Panc1 (cell line): ENCODE measurements around the gene NXPH4. TPM values are rescaled to one million over a fixed set of nuclear protein-coding genes. Genes with fewer than 3 reads are reported as not detected.

ENCODE experiments used
- ATAC-seq: fragments of 200-7000 bp; cut with Tn5 transposase; 2 replicates; pipeline ENCODE4 v1.9.1; 2020; ENCODE audit warnings: mild to moderate bottlenecking, moderate library complexity
- BruUV-seq: library from RNA; stranded (reverse); fragments of 400-500 nt; replicated peaks from 2 replicates; lab custom pipeline; 2021; lab: Mats Ljungman, UMichigan
- CTCF ChIA-PET: fragments of 300-600 bp; sonication (Branson Sonifier 250); formaldehyde crosslinking; loops from one replicate; lab custom pipeline; 2022; ENCODE audit warnings: antibody characterized with exemption; lab: Charles Lee
- POLR2A ChIA-PET: fragments of 300-600 bp; sonication (Branson Sonifier 250); formaldehyde crosslinking; loops from one replicate; lab custom pipeline; 2022; ENCODE audit warnings: antibody characterized with exemption; lab: Charles Lee
- DNase-seq: peaks from one replicate; pipeline ENCODE4 v3.0.0-alpha.2; 2010; ENCODE audit warnings: low read depth, low spot score
- H3K27ac ChIP-seq: 2 replicates; pipeline ENCODE4 v1.5.1; 2011; ENCODE audit warnings: mild to moderate bottlenecking, low read length, inconsistent platforms
- H3K27me3 ChIP-seq: fragments of 200-500 bp; sonication (Bioruptor generic); 2 replicates; pipeline ENCODE4 v1.6.0; 2014; ENCODE audit warnings: low read length, inconsistent platforms; ENCODE audit not compliant: control insufficient read depth, insufficient read depth
- H3K36me3 ChIP-seq: fragments of 200-500 bp; sonication (Bioruptor generic); 2 replicates; pipeline ENCODE4 v1.5.1; 2014; ENCODE audit warnings: inconsistent platforms, mild to moderate bottlenecking, low read length, moderate library complexity; ENCODE audit not compliant: control insufficient read depth, insufficient read depth
- H3K4me1 ChIP-seq: 2 replicates; pipeline ENCODE4 v1.5.1; 2011; ENCODE audit warnings: inconsistent platforms, mild to moderate bottlenecking, low read length, moderate library complexity; ENCODE audit not compliant: control insufficient read depth, insufficient read depth
- H3K4me3 ChIP-seq, 2 experiments: 2 replicates each; pipeline ENCODE4 v1.5.1; 2011 to 2012; ENCODE audit warnings: low read depth in 2 of 2, low read length in 2 of 2, mild to moderate bottlenecking in 2 of 2, inconsistent platforms in 1 of 2, moderate library complexity in 1 of 2
- H3K9me3 ChIP-seq: fragments of 200-500 bp; sonication (Bioruptor generic); 2 replicates; pipeline ENCODE4 v1.5.1; 2014; ENCODE audit warnings: low read depth, mild to moderate bottlenecking, inconsistent platforms, low read length, moderate library complexity; ENCODE audit not compliant: control insufficient read depth, insufficient read depth
- CTCF ChIP-seq: fragments of 450-650 bp; IDR thresholded peaks from 2 replicates; pipeline ENCODE4 v1.5.1; 2017; ENCODE audit warnings: mild to moderate bottlenecking
- POLR2AphosphoS5 ChIP-seq: IDR thresholded peaks from 2 replicates; pipeline ENCODE4 v1.6.1; 2012; ENCODE audit warnings: mild to moderate bottlenecking, low read depth, low read length, moderate library complexity
- REST ChIP-seq, 2 experiments: IDR thresholded peaks; 2 replicates each; pipeline ENCODE4 v1.6.1; 2011 to 2012; ENCODE audit warnings: low read depth in 2 of 2, control low read depth in 1 of 2, low read length in 1 of 2, mild to moderate bottlenecking in 1 of 2, moderate library complexity in 1 of 2; ENCODE audit not compliant: insufficient read depth in 1 of 2
- SIN3A ChIP-seq: IDR thresholded peaks from 2 replicates; pipeline ENCODE4 v1.6.1; 2012; ENCODE audit warnings: low read depth, mild to moderate bottlenecking, low read length, moderate library complexity, borderline replicate concordance; ENCODE audit not compliant: insufficient read depth
- TCF7L2 ChIP-seq: IDR thresholded peaks from 2 replicates; pipeline ENCODE4 v1.6.1; 2011; ENCODE audit warnings: mild to moderate bottlenecking, low read depth, low read length, inconsistent platforms
- in situ Hi-C: cut with HindIII; loops from 2 replicates; pipeline ENCODE4 v1.10.0; 2016; ENCODE audit warnings: low sequenced_read_pairs, low pct_unique_long_range_greater_than_20kb
- intact Hi-C: fragments of 100-400 bp; cut with micrococcal nuclease; formaldehyde crosslinking; loops from one replicate; pipeline ENCODE4 v1.10.0; 2022; ENCODE audit not compliant: unreplicated experiment
- total RNA-seq: library from RNA; stranded (reverse); gene quantifications from one replicate; pipeline ENCODE4 v1.2.1, GENCODE V29; 2021; ENCODE audit not compliant: unreplicated experiment

The NXPH4 gene
- total RNA-seq, 1 experiment from 2014 or later, result 2.1 TPM

DNA sequence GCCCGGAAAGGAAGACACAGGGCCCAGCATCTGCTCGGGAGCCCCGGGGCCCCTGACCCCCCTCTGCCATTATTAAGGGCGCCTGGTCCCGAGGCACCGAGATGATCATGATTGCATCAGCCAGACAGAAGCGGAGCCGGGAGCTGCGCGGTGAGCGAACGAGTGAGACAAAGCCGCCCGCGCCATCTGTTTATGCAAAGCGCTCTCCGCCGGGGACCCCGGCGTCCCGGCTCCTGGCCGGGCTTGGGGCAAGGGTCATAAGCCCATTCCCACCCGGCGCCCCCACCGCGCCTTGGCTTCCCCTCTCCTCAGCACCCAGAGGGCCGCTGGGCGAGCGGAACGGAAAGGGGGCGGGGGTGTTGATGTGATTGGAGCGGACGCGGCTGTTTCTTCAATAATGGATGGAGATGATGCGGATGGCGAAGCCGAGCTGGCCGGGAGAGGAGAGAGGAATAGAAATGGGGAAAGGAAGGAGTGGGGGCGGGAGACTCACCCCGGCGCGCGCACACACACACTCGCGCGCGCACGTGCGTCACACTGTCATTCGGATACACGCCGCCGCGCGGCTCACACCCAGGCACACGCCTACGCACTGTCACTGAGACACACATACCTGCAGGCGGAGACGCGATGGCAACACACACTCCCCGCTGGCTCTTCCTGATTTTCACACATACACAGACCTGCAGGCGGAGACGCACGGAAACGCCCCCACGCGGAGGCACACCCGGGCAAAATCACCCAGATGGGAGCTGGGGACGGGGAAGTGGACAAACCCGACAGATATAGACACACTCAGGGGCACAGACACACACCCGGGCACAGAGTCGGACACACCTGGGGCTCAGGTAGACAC lies 23.7 kb downstream of the NXPH4 start:
- intact Hi-C loops, result no loop called here
- DNase-seq (no peak), ATAC-seq (0 out of 2 replicates have a peak, but pooled peaks have one; percentile 9)
- peak overlapping the region; percentile 63; the same call in 1 of the 2 replicates for H3K27ac ChIP-seq
- no TSS peak for BruUV-seq
- peaks cover 2% of the 10 kb centered on the region; the same call in 1 of the 2 replicates for H3K27me3 ChIP-seq
- H3K9me3 ChIP-seq, result no peaks in the 10 kb centered on the region
- H3K4me1 ChIP-seq, result peaks cover 21% of the 10 kb centered on the region
- ChIA-PET CTCF (interaction anchor here (0.7 to 2.7 kb wide), 8 partner anchors 11 to 61 kb away, joined by 3 to 17 read pairs (median 3); partner anchors contain the start of gene SHMT2), POLR2A (no interaction called here)
- in situ Hi-C loops, result no loop called here
- H3K36me3 ChIP-seq, result no peaks in the 10 kb centered on the region
- H3K4me3 ChIP-seq, result peak overlapping the region; percentile 56 to 67
- TF ChIP-seq POLR2AphosphoS5, result no peak
- TF ChIP-seq CTCF, result 0 out of 2 replicates have a peak, but pooled peaks have one; percentile 9

DNA sequence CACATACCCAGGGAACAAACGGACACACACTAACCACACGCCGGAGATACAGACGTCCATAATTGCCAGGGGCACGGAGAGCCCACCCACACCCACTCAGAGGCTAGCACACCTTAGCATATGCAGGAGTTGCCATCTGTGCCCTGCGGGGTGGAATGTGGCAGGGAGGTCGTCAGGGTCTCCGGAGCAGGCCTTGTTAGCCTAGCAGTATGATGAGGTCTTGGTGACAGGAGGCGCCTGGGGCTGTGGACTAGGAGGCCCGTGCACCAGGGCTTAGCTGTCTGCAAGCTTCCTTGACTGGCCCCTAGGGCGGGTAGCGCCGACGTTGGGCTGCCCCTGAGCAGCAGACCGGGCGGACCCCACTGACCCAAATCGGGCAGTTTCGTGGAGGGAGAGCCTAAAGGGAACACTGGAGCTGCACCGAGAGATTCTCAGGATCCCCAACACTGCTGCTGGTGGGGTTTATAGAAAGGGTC lies 24.4 kb downstream of the NXPH4 start:
- intact Hi-C loops, result no loop called here
- TF ChIP-seq CTCF (no peak), TCF7L2 (no peak), REST (IDR thresholded peaks at IDR 0.05; ENCODE audit: insufficient read depth in 1 of 2, low read depth in 2 of 2, low read length in 1 of 2) (no peak), POLR2AphosphoS5 (no peak), SIN3A (no peak)
- no peak overlapping the region for H3K27ac ChIP-seq
- H3K36me3 ChIP-seq, result no peaks in the 10 kb centered on the region
- peak overlapping the region; percentile 56 to 67 for H3K4me3 ChIP-seq
- BruUV-seq, result no TSS peak
- in situ Hi-C loops, result no loop called here
- peaks cover 2% of the 10 kb centered on the region; the same call in 1 of the 2 replicates for H3K27me3 ChIP-seq
- H3K9me3 ChIP-seq, result no peaks in the 10 kb centered on the region
- ATAC-seq (peak; percentile 43), DNase-seq (no peak)
- ChIA-PET POLR2A (no interaction called here), CTCF (interaction anchor here (0.7 to 1.1 kb wide), 4 partner anchors 11 to 35 kb away, joined by 3 to 6 read pairs (median 3); partner anchors contain the start of gene SHMT2)
- H3K4me1 ChIP-seq, result peaks cover 21% of the 10 kb centered on the region
